UCSD-AML1 (cell line): ENCODE data around the gene NT5DC2.

ENCODE experiments used
- DNase-seq: peaks from one replicate; lab custom pipeline; 2025; ENCODE audit not compliant: unreplicated experiment; lab: John Stamatoyannopoulos, UW

Gene NT5DC2

GRCh38 chr3:52490035-52490938 lies 43.4 kb downstream of the NT5DC2 start:
- DNase-seq, result no peak

DNA sequence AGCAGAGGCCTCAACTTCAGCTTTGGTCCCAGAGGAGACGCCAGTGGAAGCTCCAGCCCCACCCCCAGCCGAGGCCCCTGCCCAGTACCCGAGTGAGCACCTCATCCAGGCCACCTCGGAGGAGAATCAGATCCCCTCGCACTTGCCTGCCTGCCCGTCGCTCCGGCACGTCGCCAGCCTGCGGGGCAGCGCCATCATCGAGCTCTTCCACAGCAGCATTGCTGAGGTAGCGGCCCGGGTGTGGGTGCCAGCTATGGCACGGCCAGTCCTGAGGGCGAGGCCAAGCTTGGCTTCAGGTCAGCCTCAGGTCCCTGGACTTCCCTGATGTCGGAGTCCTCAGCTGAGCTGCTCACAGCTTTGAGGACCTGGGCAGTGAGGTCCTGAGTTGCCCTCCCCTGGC lies 44.2 kb downstream of the NT5DC2 start:
- no peak for DNase-seq

GRCh38 chr3:52488746-52489145 lies 44.9 kb downstream of the NT5DC2 start:
- no peak for DNase-seq

DNA sequence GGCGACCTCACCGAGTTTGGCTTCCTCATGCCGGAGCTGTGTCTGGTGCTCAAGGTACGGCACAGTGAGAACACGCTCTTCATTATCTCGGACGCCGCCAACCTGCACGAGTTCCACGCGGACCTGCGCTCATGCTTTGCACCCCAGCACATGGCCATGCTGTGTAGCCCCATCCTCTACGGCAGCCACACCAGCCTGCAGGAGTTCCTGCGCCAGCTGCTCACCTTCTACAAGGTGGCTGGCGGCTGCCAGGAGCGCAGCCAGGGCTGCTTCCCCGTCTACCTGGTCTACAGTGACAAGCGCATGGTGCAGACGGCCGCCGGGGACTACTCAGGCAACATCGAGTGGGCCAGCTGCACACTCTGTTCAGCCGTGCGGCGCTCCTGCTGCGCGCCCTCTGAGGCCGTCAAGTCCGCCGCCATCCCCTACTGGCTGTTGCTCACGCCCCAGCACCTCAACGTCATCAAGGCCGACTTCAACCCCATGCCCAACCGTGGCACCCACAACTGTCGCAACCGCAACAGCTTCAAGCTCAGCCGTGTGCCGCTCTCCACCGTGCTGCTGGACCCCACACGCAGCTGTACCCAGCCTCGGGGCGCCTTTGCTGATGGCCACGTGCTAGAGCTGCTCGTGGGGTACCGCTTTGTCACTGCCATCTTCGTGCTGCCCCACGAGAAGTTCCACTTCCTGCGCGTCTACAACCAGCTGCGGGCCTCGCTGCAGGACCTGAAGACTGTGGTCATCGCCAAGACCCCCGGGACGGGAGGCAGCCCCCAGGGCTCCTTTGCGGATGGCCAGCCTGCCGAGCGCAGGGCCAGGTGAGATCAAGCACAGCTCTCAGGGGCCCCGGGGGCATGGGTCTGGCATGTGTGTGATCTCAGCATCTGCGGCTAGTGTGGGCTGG lies 45.6 kb downstream of the NT5DC2 start:
- no peak for DNase-seq

DNA sequence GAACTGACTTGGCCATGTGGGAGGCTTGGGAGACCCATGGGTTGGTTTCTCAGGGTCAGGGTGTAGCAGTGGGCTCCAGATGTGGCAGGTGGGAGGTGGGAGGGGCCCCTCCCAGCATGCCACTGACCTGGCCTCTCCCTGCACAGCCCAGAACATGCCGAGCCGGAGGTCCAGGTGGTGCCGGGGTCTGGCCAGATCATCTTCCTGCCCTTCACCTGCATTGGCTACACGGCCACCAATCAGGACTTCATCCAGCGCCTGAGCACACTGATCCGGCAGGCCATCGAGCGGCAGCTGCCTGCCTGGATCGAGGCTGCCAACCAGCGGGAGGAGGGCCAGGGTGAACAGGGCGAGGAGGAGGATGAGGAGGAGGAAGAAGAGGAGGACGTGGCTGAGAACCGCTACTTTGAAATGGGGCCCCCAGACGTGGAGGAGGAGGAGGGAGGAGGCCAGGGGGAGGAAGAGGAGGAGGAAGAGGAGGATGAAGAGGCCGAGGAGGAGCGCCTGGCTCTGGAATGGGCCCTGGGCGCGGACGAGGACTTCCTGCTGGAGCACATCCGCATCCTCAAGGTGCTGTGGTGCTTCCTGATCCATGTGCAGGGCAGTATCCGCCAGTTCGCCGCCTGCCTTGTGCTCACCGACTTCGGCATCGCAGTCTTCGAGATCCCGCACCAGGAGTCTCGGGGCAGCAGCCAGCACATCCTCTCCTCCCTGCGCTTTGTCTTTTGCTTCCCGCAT lies 46.4 kb downstream of the NT5DC2 start:
- DNase-seq, result no peak

DNA sequence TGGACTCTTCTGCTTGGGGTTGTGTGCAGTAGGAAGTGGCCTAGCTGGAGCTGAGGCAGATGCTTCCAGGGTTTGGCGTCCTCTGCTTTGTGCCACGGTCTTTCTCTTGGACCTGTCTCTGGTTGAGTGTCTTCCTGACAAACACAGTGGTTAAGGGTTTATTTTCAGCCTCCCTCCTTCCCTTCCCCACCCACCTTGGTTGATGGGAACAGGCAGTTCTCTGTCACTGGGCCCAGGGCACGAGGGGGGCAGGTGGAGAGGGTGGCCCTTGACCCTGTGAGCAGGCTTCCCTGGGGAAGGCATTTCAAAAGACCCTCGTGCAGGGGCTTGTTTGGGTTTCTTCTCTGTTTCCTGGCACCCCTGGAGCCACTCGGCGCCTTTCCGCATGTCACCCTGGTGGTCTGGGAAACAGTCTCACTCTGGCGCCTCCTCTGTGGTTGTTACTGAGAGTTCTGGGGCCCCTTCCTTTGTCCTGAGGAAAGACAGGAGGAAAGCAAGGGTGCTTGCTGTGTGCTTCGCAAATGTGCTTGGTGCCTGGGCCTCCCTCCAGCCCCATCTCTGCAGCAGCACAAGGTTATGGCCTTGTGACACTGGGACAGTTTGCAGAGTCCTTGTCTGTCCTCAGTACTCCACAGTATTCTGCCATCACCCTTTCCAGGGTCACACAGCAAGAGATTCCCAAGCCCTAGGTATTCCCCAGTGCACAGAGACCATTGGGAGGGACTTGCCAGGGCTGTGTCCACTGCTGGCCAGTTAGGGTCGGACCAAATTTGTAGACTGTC lies 48.8 kb downstream of the NT5DC2 start:
- no peak for DNase-seq

GRCh38 chr3:52483577-52484381 lies 49.9 kb downstream of the NT5DC2 start:
- DNase-seq, result no peak

DNA sequence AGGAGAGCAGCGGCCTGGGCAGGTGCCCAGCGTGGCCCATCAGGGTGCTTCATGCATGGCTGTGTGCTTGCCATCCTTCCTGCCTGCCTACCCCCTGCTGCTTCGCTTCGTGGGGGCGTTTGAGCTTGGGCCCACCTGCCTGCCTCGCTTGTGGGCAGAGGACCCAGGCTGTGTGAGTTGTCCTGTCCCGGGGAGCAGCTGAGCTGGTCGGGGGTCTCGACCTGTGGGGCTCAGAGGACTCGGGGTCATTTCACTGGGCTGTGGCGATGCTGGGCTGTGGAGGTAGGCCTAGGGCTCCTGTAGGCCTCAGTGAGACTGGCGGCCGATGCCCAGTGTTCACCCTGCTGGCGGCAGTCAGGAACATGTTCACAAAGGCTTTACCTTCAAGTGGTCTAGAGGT lies 50.6 kb downstream of the NT5DC2 start:
- no peak for DNase-seq

DNA sequence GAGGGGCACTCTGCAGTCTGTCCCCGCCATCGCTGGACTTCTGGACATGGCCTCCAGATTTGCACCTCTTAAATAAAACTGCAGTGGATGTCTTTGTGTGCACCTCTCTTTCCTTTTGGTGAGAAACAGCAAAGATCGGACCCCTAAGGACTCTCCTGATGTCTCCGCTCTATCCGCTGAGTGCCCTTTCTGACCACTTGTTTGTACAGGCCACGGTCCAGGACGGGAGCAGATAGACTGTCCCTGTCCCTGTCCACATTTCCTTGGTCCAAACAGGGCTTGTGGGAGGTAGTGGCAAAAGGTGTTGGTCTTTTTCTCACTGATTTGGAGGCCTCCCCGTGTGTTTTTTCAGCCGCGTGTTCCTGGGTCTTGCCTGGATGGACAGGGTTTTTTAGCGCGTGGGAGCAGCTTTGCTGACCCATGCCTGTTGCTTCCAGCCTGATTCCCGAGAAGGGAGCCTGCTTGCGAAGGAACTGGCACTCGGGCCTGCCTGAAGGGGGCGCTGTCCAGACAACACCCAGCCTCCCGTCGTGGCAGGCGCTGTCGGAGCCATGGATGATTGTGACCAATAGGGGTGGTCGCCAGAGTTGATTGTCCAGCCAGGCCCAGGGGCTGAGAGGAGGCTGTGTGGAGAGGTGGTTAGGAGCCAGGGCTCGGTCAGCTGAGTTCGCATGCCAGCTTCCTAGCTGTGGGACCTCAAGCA lies 51.7 kb downstream of the NT5DC2 start:
- DNase-seq, result peak; percentile 17

- no peak for DNase-seq
Observed at GRCh38 chr3:52480768-52481715, 52.6 kb downstream of the NT5DC2 start.

GRCh38 chr3:52479877-52480575 lies 53.6 kb downstream of the NT5DC2 start:
- no peak for DNase-seq

- no peak for DNase-seq
Observed at GRCh38 chr3:52479037-52479876, 54.4 kb downstream of the NT5DC2 start.

DNA sequence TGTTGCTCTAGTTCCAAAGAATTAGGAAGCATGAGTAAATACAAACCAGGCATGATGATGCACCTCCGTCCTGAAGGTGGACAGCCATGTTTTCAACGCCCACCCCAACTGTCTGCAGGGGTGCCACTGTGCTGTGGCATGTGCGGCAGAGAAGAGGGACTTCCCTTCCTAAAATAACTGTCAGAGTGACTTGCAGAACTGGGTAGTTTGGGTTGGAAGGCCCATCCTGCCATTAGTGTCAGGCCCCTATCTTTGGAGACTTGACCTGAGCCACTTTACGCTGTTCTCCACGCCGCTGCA lies 55.9 kb downstream of the NT5DC2 start:
- no peak for DNase-seq

GRCh38 chr3:52477076-52477795 lies 56.4 kb downstream of the NT5DC2 start:
- DNase-seq, result no peak
